Kidney (tissue), 19 donors: ENCODE data around the gene FAM72D. TPM values are rescaled to one million over a fixed set of nuclear protein-coding genes. Genes with fewer than 3 reads are reported as not detected.
"Not testable (repeated sequence)": the region's sequence is repeated elsewhere in the genome, so short reads cannot be mapped to it uniquely, and the experiment has no call there.

ENCODE experiments used
- DNase-seq, 5 donors: peaks; one replicate each; pipeline ENCODE4 v3.0.0-alpha.2; 2013 to 2020
- FAIRE-seq: peaks from 2 replicates; lab custom pipeline; 2012; peaks lifted over from hg19 to GRCh38; lab: Jason Lieb, UNC
- H3K27ac ChIP-seq, 2 donors: one replicate each; pipeline ENCODE4 v1.7.0; 2013; ENCODE audit warnings: low read depth in 2 of 2, low read length in 2 of 2, inconsistent platforms in 1 of 2
- H3K27me3 ChIP-seq: one replicate; pipeline ENCODE4 v1.7.1; 2013; ENCODE audit warnings: low read length, inconsistent platforms; ENCODE audit not compliant: control insufficient read depth, insufficient read depth
- H3K36me3 ChIP-seq, 3 donors: one replicate each; pipeline versions ENCODE4 v1.7.0 to v1.7.1; 2013; ENCODE audit warnings: low read length in 3 of 3, control low read depth in 1 of 3, inconsistent platforms in 1 of 3; ENCODE audit not compliant: insufficient read depth in 3 of 3, control insufficient read depth in 2 of 3
- H3K4me1 ChIP-seq, 3 donors: one replicate each; pipeline versions ENCODE4 v1.7.0 to v1.7.1; 2013; ENCODE audit warnings: low read length in 3 of 3, inconsistent platforms in 1 of 3, low read depth in 1 of 3; ENCODE audit not compliant: control insufficient read depth in 2 of 3, insufficient read depth in 2 of 3
- H3K4me3 ChIP-seq, 3 donors: one replicate each; pipeline versions ENCODE4 v1.7.0 to v1.8.1; 2013; ENCODE audit warnings: low read length in 3 of 3, control low read depth in 1 of 3, inconsistent platforms in 1 of 3
- H3K9ac ChIP-seq, 3 donors: one replicate each; pipeline versions ENCODE4 v1.7.0 to v1.7.1; 2013; ENCODE audit warnings: low read length in 3 of 3, control low read depth in 1 of 3, inconsistent platforms in 1 of 3
- H3K9me3 ChIP-seq, 3 donors: one replicate each; pipeline versions ENCODE4 v1.7.0 to v1.7.1; 2013; ENCODE audit warnings: low read length in 3 of 3, control low read depth in 1 of 3, inconsistent platforms in 1 of 3; ENCODE audit not compliant: control insufficient read depth in 2 of 3, insufficient read depth in 1 of 3
- intact Hi-C: fragments of 100-400 bp; cut with DNase I; formaldehyde crosslinking; loops from one replicate; pipeline ENCODE4 v1.11.1; 2022
- long read RNA-seq, 10 donors: library from polyadenylated mRNA in 1 of 10; unstranded in 1 of 10; transcript quantifications; one replicate each; pipeline ENCODE4 v2.0.0 and lab custom pipeline, GENCODE V29; 2021 to 2026
- polyA plus RNA-seq: library from polyadenylated mRNA; stranded (reverse); fragments of 350-450 nt; fragmentation: Illumina TruSeq; extraction: RNeasy Lipid Tissue Mini Kit (QIAGEN cat#74804); gene quantifications from one replicate; pipeline ENCODE4 v1.2.3, GENCODE V29; 2014; ENCODE audit warnings: low read depth, low replicate concordance; ENCODE audit not compliant: insufficient read depth
- total RNA-seq: library from RNA; stranded (reverse); fragmentation: NEBNext Ultra II Directional; extraction: Animal tissue kit (Norgen Biotek cat#: 25700); gene quantifications from one replicate; pipeline ENCODE4 v1.2.1, GENCODE V29; 2021
- donor health status: control.
- donor health status: control.
- donor health status: DM: yes; HTN: yes; CAD: no.
- donor health status: Normal renal cell carcinoma (clear cell type).

Gene FAM72D
- total RNA-seq = not detected
- polyA plus RNA-seq = 0.24 TPM
- long read RNA-seq, donor 1, partial matches to known transcripts = 0 of 2 reads
- long read RNA-seq, donor 1, other reads (novel, unspliced or antisense) = 0 of 2 reads
- long read RNA-seq, donor 2, partial matches to known transcripts = 0 of 1 reads
- long read RNA-seq, donor 2, other reads (novel, unspliced or antisense) = 0 of 1 reads
- long read RNA-seq, donor 3 = 0 reads
- long read RNA-seq, donor 4 = 0 reads
- long read RNA-seq, donor 5 = 0 reads
- long read RNA-seq, donor 6 = 0 reads
- long read RNA-seq, donor 7, partial matches to known transcripts = 0 of 1 reads
- long read RNA-seq, donor 7, other reads (novel, unspliced or antisense) = 1 of 1 reads
- long read RNA-seq, donor 8, partial matches to known transcripts = 0 of 1 reads
- long read RNA-seq, donor 8, other reads (novel, unspliced or antisense) = 0 of 1 reads
- long read RNA-seq, donor 9 = 0 reads
- long read RNA-seq, donor 10 = 0 reads

- H3K9me3 ChIP-seq, H3K9ac ChIP-seq, intact Hi-C loops, H3K27ac ChIP-seq, H3K4me1 ChIP-seq, H3K27me3 ChIP-seq, DNase-seq, H3K4me3 ChIP-seq, H3K36me3 ChIP-seq: not testable (repeated sequence)
- FAIRE-seq = peak; percentile 99
Observed at GRCh38 chr1:145095284-145096057, at the start of gene FAM72D, which contains the start of gene SRGAP2B. Gene FAM72D, plus strand, starts transcription at chr1:145095974. Its CDS starts 874 bp downstream, at chr1:145096848. Gene SRGAP2B, minus strand, starts transcription at chr1:145095328. Its CDS starts 2,427 bp downstream, at chr1:145092901.

GRCh38 chr1:145047553-145047952 lies 48.2 kb upstream of the FAM72D start:
- H3K9me3 ChIP-seq, H3K27me3 ChIP-seq, DNase-seq, H3K9ac ChIP-seq, FAIRE-seq, H3K27ac ChIP-seq, intact Hi-C loops, H3K4me3 ChIP-seq, H3K36me3 ChIP-seq, H3K4me1 ChIP-seq: not testable (repeated sequence)

DNA sequence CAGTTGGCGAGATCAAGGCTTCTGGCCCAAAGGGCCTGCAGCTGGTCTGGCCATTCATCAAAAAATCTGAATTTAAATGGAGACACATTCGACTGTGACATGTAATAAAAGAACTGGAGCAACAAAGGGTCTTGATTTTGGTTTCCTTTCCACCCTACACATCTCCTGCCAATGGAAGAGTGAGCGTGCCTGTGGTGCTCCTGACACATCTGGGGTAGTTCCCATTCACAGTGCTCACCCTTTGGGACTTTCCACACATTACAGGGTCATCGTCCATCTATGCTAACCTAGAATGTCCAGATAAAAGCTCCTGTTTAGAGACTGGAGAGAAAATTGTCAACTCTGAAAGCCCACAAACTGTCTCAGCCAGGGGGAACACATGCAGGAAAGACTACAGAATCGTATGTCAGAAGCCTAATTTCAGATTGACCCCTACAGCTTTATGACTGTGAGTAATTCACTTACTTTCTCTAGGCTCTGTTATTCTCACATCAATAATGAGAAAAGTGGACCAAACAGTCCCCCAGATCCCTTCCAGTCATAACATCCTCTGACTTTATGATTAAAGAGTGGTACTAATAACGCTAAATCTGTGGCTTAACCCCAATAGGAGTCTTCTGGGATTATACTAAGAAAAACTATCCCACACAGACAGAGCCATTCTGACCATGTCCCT lies 47.5 kb upstream of the FAM72D start:
- FAIRE-seq, H3K9me3 ChIP-seq, intact Hi-C loops, H3K27me3 ChIP-seq, DNase-seq, H3K9ac ChIP-seq, H3K4me1 ChIP-seq, H3K27ac ChIP-seq, H3K4me3 ChIP-seq, H3K36me3 ChIP-seq: not testable (repeated sequence)

GRCh38 chr1:145052019-145052776 lies 43.6 kb upstream of the FAM72D start:
- H3K4me1 ChIP-seq, H3K9me3 ChIP-seq, H3K9ac ChIP-seq, H3K27ac ChIP-seq, DNase-seq, H3K4me3 ChIP-seq, H3K36me3 ChIP-seq, FAIRE-seq, intact Hi-C loops, H3K27me3 ChIP-seq: not testable (repeated sequence)

- H3K27me3 ChIP-seq, H3K36me3 ChIP-seq, H3K4me1 ChIP-seq, H3K4me3 ChIP-seq, DNase-seq, FAIRE-seq, intact Hi-C loops, H3K9me3 ChIP-seq, H3K27ac ChIP-seq, H3K9ac ChIP-seq: not testable (repeated sequence)
Observed at GRCh38 chr1:145053428-145053827, 42.3 kb upstream of the FAM72D start.

GRCh38 chr1:145055217-145055760 lies 40.5 kb upstream of the FAM72D start:
- H3K4me3 ChIP-seq, H3K36me3 ChIP-seq, intact Hi-C loops, DNase-seq, H3K4me1 ChIP-seq, FAIRE-seq, H3K9ac ChIP-seq, H3K27me3 ChIP-seq, H3K9me3 ChIP-seq, H3K27ac ChIP-seq: not testable (repeated sequence)

- H3K4me3 ChIP-seq, FAIRE-seq, H3K9me3 ChIP-seq, H3K27ac ChIP-seq, H3K27me3 ChIP-seq, H3K4me1 ChIP-seq, DNase-seq, H3K36me3 ChIP-seq, H3K9ac ChIP-seq, intact Hi-C loops: not testable (repeated sequence)
Observed at GRCh38 chr1:145058184-145058583, 37.6 kb upstream of the FAM72D start.
